Measurements from ENCODE around the gene MAPK11.

The MAPK11 gene

GRCh38 chr22:50312371-50312770, 42.2 kb upstream of the MAPK11 start:
- no peak for TF ChIP-seq CTCF (IDR thresholded peaks at IDR 0.05; ENCODE audit: low read depth, low read length)
- DNase-seq (ENCODE audit: extremely low read depth, low read depth) = no peak

DNA sequence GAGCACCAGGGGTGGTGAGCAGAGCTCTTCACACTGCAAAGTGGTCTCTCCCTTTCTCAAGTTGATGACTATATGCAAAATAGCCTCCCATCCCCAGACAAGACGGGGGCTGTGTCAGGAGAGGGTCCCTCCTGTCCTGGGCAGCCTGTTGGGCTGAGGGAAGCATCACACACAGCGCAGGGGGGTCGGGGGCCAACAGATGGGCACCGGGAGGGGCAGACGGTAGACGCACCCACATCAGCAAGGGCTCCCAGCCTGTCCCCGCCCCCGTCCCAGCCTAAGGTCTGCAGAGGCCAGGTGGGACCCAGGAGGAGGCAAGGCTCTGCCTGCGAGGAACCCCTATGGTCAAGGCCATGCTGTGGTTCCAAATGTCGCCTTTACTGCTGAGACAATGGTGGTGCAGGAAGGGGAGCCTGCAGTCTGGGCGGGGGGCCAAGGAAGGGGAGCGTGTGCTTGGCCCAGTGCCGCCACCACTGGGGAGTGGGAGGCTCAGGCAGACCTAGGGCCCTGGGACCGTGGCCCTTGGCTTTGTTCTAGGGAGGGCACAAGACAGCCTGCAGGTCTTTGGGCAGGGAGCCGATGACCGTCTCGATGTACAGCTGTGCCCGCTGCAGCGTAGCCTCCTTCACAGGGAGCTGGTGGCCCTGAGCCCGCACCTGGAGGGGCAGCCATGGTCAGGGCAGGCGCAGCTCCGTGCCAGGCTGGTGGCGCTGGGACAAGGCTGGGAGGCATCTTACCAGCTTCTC, 41.6 kb upstream of the MAPK11 start:
- DNase-seq (ENCODE audit: extremely low read depth, low read depth) = no peak
- TF ChIP-seq CTCF (IDR thresholded peaks at IDR 0.05; ENCODE audit: low read depth, low read length) = no peak

- TF ChIP-seq CTCF (IDR thresholded peaks at IDR 0.05; ENCODE audit: low read depth, low read length) = no peak
- no peak for DNase-seq (ENCODE audit: extremely low read depth, low read depth)
Observed at GRCh38 chr22:50310949-50311444, 40.8 kb upstream of the MAPK11 start.

GRCh38 chr22:50310031-50310722, 40.0 kb upstream of the MAPK11 start:
- TF ChIP-seq CTCF (IDR thresholded peaks at IDR 0.05; ENCODE audit: low read depth, low read length) = no peak
- DNase-seq (ENCODE audit: extremely low read depth, low read depth) = no peak

GRCh38 chr22:50309601-50309991, 39.4 kb upstream of the MAPK11 start:
- no peak for TF ChIP-seq CTCF (IDR thresholded peaks at IDR 0.05; ENCODE audit: low read depth, low read length)
- DNase-seq (ENCODE audit: extremely low read depth, low read depth) = no peak

GRCh38 chr22:50308986-50309600, 38.9 kb upstream of the MAPK11 start:
- no peak for TF ChIP-seq CTCF (IDR thresholded peaks at IDR 0.05; ENCODE audit: low read depth, low read length)
- no peak for DNase-seq (ENCODE audit: extremely low read depth, low read depth)

DNA sequence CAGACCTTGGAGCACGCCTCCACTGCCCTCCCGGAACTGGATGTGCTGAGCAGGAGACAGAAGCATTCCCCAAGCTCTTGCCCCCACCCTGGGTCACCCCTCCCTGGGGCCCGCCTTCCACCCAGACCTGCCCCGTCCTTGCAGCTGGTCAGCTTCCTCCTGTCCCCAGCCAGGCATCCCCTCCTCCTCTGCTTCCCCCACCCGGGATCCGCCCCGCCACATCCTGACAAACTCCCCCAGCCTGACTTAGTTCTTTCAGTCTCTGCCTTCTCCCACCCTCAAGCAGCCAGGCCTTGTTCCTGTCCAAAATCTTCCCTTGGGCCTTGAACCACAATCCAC, 38.4 kb upstream of the MAPK11 start:
- DNase-seq (ENCODE audit: extremely low read depth, low read depth) = no peak
- TF ChIP-seq CTCF (IDR thresholded peaks at IDR 0.05; ENCODE audit: low read depth, low read length) = no peak
